SH-SY5Y (cell line): ENCODE measurements around the gene PLEKHN1.

Source experiments
- GATA2 ChIP-seq: IDR thresholded peaks from 2 replicates; pipeline ENCODE4 v1.6.1; 2011; ENCODE audit warnings: mild to moderate bottlenecking, low read depth, low read length
- GATA3 ChIP-seq: IDR thresholded peaks from 2 replicates; pipeline ENCODE4 v1.6.1; 2011; ENCODE audit warnings: low read depth, mild to moderate bottlenecking, low read length, moderate library complexity

GRCh38 chr1:1014799-1015681 lies 48.8 kb downstream of the PLEKHN1 start:
- no peak for TF ChIP-seq GATA2
- no peak for TF ChIP-seq GATA3
